ENCODE results near the gene TSPAN19.

Gene TSPAN19

DNA sequence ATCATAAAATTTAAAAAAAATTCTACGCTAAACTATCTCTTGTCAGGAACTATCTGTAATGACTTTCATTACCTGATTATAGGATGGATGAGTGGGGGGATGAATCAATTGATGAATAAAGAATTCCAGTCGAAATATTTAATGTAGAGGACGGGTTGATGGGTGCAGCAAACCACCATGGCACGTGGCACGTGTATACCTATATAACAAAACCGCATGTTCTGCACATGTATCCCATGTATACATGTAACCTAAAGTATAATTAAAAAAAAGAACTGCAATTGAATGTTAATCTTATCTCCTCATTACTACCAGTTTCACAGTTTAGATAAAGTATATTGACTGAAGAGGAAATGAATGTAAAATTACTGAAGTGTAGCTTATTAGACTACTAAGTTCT lies 23.5 kb upstream of the TSPAN19 start:
- no peak for DNase-seq (ENCODE audit: extremely low spot score)
- ChIA-PET POLR2A (no interaction called here), CTCF (no interaction called here)

DNA sequence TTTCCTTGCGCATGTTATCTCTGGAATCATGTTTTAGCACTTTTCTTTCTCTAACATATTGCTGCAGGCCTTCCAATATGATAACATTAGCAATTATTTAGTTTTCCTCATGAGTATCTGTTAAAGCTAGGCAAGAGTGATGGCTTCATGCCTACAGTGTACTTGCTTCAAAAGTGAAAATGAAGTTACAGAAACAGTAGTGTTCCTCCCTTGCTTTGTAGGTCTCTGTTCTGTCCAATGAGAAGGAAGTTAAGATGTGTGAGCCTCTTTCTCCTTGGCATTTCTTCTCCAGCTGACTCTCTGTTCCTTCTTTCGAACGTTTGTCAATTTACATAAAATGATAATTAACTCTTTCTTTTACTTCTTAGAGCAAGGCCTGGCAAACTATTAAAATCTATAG lies 22.3 kb upstream of the TSPAN19 start:
- DNase-seq (ENCODE audit: extremely low spot score), result no peak
- ChIA-PET CTCF (interaction anchor here (0.8 kb wide), 1 partner anchor 11 kb away, joined by 3 read pairs; no protein-coding TSS in a partner anchor), POLR2A (no interaction called here)
- no peak for TF ChIP-seq ARNT (IDR thresholded peaks at IDR 0.05)
- TF ChIP-seq L3MBTL2 (conservative IDR thresholded peaks at IDR 0.05), result no peak
- TF ChIP-seq FOXA1 (IDR thresholded peaks at IDR 0.05), result no peak
- TF ChIP-seq ELF4 (IDR thresholded peaks at IDR 0.05), result no peak
- no peak for TF ChIP-seq BHLHE40 (IDR thresholded peaks at IDR 0.05; ENCODE audit: borderline replicate concordance)
- no peak for TF ChIP-seq CTBP1 (IDR thresholded peaks at IDR 0.05; ENCODE audit: borderline replicate concordance)

More for the DNA sequence above, 23.5 kb upstream of the TSPAN19 start:
- TF ChIP-seq TARDBP (IDR thresholded peaks at IDR 0.05), result no peak
- no peak for TF ChIP-seq SP1 (IDR thresholded peaks at IDR 0.05)
- no peak for TF ChIP-seq CTBP1 (IDR thresholded peaks at IDR 0.05; ENCODE audit: borderline replicate concordance)
- no peak for TF ChIP-seq LEF1 (IDR thresholded peaks at IDR 0.05; ENCODE audit: borderline replicate concordance)
- no peak for TF ChIP-seq SUZ12 (IDR thresholded peaks at IDR 0.05)
- TF ChIP-seq ZNF384 (IDR thresholded peaks at IDR 0.05), result no peak
- no peak for TF ChIP-seq L3MBTL2 (conservative IDR thresholded peaks at IDR 0.05)
- TF ChIP-seq NFRKB (IDR thresholded peaks at IDR 0.05), result no peak
- no peak for TF ChIP-seq FOXA1 (IDR thresholded peaks at IDR 0.05)
- no peak for TF ChIP-seq BHLHE40 (IDR thresholded peaks at IDR 0.05; ENCODE audit: borderline replicate concordance)
- no peak for TF ChIP-seq FOXK2 (IDR thresholded peaks at IDR 0.05)
- TF ChIP-seq, protein P1, sequence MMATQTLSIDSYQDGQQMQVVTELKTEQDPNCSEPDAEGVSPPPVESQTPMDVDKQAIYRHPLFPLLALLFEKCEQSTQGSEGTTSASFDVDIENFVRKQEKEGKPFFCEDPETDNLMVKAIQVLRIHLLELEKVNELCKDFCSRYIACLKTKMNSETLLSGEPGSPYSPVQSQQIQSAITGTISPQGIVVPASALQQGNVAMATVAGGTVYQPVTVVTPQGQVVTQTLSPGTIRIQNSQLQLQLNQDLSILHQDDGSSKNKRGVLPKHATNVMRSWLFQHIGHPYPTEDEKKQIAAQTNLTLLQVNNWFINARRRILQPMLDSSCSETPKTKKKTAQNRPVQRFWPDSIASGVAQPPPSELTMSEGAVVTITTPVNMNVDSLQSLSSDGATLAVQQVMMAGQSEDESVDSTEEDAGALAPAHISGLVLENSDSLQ (IDR thresholded peaks at IDR 0.05), result no peak
- no peak for TF ChIP-seq ARNT (IDR thresholded peaks at IDR 0.05)
- no peak for TF ChIP-seq FOXM1 (IDR thresholded peaks at IDR 0.05; ENCODE audit: borderline replicate concordance)
- no peak for TF ChIP-seq HDGF (IDR thresholded peaks at IDR 0.05; ENCODE audit: borderline replicate concordance)
- TF ChIP-seq ELF4 (IDR thresholded peaks at IDR 0.05), result no peak

DNA sequence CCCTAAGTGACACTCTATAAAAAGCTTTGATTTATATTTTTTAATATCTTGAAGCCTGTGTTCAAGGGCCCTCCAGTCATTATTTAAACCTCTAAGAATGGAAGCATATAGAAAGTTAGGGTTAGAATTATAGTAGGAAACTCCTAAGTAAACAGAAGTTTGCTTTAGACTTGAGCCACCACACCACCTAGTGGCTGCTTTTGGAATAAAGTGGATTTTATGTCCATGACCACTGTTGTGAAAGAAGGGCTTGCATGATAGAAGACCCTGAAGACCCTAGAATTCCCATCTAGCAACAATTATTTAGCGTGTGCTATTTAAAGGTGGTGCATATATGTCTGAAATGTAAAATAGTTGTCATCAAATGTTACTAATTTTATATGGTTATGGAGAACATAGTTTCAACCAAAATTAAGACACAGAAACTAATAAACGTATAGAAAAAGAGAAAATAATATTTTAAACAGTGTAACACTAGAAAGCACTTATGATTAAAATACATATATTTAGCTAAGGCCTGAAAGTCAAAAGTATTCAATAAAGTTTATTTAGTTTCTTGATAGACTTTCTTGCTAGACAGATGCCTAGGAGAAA lies 21.4 kb upstream of the TSPAN19 start:
- DNase-seq (ENCODE audit: extremely low spot score), result peak; percentile 23
- ChIA-PET POLR2A (no interaction called here), CTCF (interaction anchor here (0.7 kb wide), 2 partner anchors 22 to 43 kb away, joined by 3 read pairs; partner anchors contain the start of genes LRRIQ1 and TSPAN19)
- TF ChIP-seq CTBP1 (IDR thresholded peaks at IDR 0.05; ENCODE audit: borderline replicate concordance) (no peak), L3MBTL2 (conservative IDR thresholded peaks at IDR 0.05) (no peak), HDGF (IDR thresholded peaks at IDR 0.05; ENCODE audit: borderline replicate concordance) (no peak), ZNF384 (IDR thresholded peaks at IDR 0.05) (no peak), TARDBP (IDR thresholded peaks at IDR 0.05) (no peak), FOXM1 (IDR thresholded peaks at IDR 0.05; ENCODE audit: borderline replicate concordance) (no peak)
- TF ChIP-seq, protein P1 (IDR thresholded peaks at IDR 0.05), result no peak

DNA sequence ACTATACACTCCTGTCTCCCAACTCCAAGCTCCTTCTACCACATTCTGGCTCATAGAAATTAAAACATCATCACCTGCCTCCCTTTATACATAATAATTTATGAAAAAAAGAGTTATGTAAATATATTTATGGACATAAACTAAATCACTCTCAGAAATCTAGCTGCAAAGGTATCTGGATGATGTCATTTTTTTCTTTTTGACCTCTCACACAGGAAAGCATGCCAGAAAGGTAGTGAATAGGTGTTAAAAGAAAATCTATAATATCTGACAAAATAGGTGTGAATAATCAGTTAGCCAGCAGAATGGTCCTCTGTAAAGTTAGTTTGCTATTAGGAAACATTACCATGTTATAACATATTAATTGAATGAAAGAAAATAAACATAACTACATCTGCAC lies 7.8 kb upstream of the TSPAN19 start:
- no peak for DNase-seq (ENCODE audit: extremely low spot score)
- ChIA-PET CTCF (no interaction called here), POLR2A (no interaction called here)
- TF ChIP-seq FOXM1 (IDR thresholded peaks at IDR 0.05; ENCODE audit: borderline replicate concordance), result no peak
- TF ChIP-seq FOXA1 (IDR thresholded peaks at IDR 0.05), result no peak
- TF ChIP-seq TARDBP (IDR thresholded peaks at IDR 0.05), result no peak
- TF ChIP-seq NFRKB (IDR thresholded peaks at IDR 0.05), result no peak
- TF ChIP-seq ELF4 (IDR thresholded peaks at IDR 0.05), result no peak
- TF ChIP-seq CTBP1 (IDR thresholded peaks at IDR 0.05; ENCODE audit: borderline replicate concordance), result no peak

DNA sequence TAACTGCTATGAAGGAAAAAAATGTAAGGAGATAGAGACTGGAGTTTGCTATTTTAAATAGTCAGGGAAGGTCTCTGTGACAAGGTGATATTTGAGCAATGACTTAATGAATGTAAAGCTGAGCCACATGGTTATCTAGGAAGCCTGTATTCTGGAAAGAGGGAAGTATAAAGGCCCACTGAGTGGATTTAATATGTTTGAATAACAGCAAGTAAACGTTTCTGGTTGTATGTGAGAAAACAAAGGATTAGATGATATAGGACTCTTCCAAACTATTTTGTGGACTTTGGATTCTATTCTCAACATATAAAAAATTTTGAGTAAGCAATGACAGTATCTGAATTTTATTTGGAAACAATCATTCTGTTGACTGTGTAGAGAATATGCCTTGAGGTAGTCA lies 5.3 kb upstream of the TSPAN19 start:
- DNase-seq (ENCODE audit: extremely low spot score), result no peak
- no peak for TF ChIP-seq SUZ12 (IDR thresholded peaks at IDR 0.05)
- POLR2A ChIA-PET, result no interaction called here
- CTCF ChIA-PET, result no interaction called here

DNA sequence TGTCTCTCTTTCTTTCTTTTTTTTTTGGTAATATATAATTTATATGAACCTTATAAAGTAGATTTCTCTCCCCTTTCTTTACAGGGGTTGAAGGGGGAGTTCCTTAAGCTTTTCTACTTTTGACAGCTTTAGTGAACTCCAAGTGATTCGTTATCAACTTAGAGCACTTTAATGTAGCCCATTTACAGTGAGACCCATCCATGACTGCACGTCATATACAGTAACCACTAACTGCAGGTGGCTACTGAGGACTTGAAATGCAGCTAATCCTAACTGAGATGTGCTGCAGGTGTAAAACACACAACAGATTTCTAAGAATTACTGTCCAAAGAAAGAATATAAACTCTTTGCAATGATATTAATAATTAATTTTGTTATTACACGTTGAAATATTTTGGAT lies 656 bp upstream of the TSPAN19 start:
- no peak for DNase-seq (ENCODE audit: extremely low spot score)
- CTCF ChIA-PET, result no interaction called here
- no peak for TF ChIP-seq ARNT (IDR thresholded peaks at IDR 0.05)
- TF ChIP-seq BHLHE40 (IDR thresholded peaks at IDR 0.05; ENCODE audit: borderline replicate concordance), result no peak
- TF ChIP-seq TARDBP (IDR thresholded peaks at IDR 0.05), result no peak
- no peak for TF ChIP-seq FOXK2 (IDR thresholded peaks at IDR 0.05)
- TF ChIP-seq ELF4 (IDR thresholded peaks at IDR 0.05), result no peak
- no peak for TF ChIP-seq NFRKB (IDR thresholded peaks at IDR 0.05)
- no peak for TF ChIP-seq FOXM1 (IDR thresholded peaks at IDR 0.05; ENCODE audit: borderline replicate concordance)
- no peak for TF ChIP-seq LEF1 (IDR thresholded peaks at IDR 0.05; ENCODE audit: borderline replicate concordance)
- TF ChIP-seq, protein P1 (IDR thresholded peaks at IDR 0.05), result no peak
- TF ChIP-seq SUZ12 (IDR thresholded peaks at IDR 0.05), result no peak
- TF ChIP-seq SP1 (IDR thresholded peaks at IDR 0.05), result no peak
- no peak for TF ChIP-seq ZNF384 (IDR thresholded peaks at IDR 0.05)
- TF ChIP-seq FOXA1 (IDR thresholded peaks at IDR 0.05), result no peak
- no peak for TF ChIP-seq L3MBTL2 (conservative IDR thresholded peaks at IDR 0.05)
- no peak for TF ChIP-seq HDGF (IDR thresholded peaks at IDR 0.05; ENCODE audit: borderline replicate concordance)
- TF ChIP-seq CTBP1 (IDR thresholded peaks at IDR 0.05; ENCODE audit: borderline replicate concordance), result no peak
- POLR2A ChIA-PET, result no interaction called here

All from HEK293T (cell line).